HT1080 (cell line): ENCODE results near the gene BBX. TPM values are rescaled to one million over a fixed set of nuclear protein-coding genes. Genes with fewer than 3 reads are reported as not detected.

Experiments
- DNase-seq: peaks from one replicate; pipeline ENCODE4 v3.0.0-alpha.2; 2015; ENCODE audit warnings: low read depth
- total RNA-seq: library from RNA; depleted of rRNA; stranded (reverse); fragments of >200 nt; shearing (Covaris generic); gene quantifications from 2 replicates; pipeline ENCODE4 v1.2.3, GENCODE V29; 2014; rRNA removed

Gene BBX
- total RNA-seq, 1 experiment from 2014 or later: 52.6 TPM

GRCh38 chr3:107837895-107838612 lies 315.3 kb downstream of the BBX start:
- no peak for DNase-seq

GRCh38 chr3:107841831-107842230 lies 319.1 kb downstream of the BBX start:
- no peak for DNase-seq

- DNase-seq: no peak
Measured at GRCh38 chr3:107842940-107843339, 320.2 kb downstream of the BBX start.

- DNase-seq: no peak
Measured at GRCh38 chr3:107845380-107846278, 322.9 kb downstream of the BBX start.

GRCh38 chr3:107846279-107846852 lies 323.6 kb downstream of the BBX start:
- peak; percentile 63 for DNase-seq

GRCh38 chr3:107847791-107848190 lies 325.0 kb downstream of the BBX start:
- DNase-seq: no peak

- no peak for DNase-seq
Measured at GRCh38 chr3:107848351-107848915, 325.7 kb downstream of the BBX start.

- DNase-seq: no peak
Measured at GRCh38 chr3:107850681-107851080, 327.9 kb downstream of the BBX start.

- DNase-seq: no peak
Measured at GRCh38 chr3:107853821-107854220, 331.1 kb downstream of the BBX start.

- no peak for DNase-seq
Measured at GRCh38 chr3:107854733-107855132, 332.0 kb downstream of the BBX start.

- peak; percentile 76 for DNase-seq
Measured at GRCh38 chr3:107855710-107856109, 332.9 kb downstream of the BBX start.

- no peak for DNase-seq
Measured at GRCh38 chr3:107857854-107858253, 335.1 kb downstream of the BBX start.

GRCh38 chr3:107858876-107859275 lies 336.1 kb downstream of the BBX start:
- DNase-seq: no peak

Other genes starting within 250 kb of the BBX start
- not detected in 2 replicates for gene CCDC54, start 145.5 kb upstream of the BBX start, total RNA-seq